ENCODE measurements around the gene DEGS1.
"Not testable (repeated sequence)": the region's sequence is repeated elsewhere in the genome, so short reads cannot be mapped to it uniquely, and the experiment has no call there.

DEGS1 gene

DNA sequence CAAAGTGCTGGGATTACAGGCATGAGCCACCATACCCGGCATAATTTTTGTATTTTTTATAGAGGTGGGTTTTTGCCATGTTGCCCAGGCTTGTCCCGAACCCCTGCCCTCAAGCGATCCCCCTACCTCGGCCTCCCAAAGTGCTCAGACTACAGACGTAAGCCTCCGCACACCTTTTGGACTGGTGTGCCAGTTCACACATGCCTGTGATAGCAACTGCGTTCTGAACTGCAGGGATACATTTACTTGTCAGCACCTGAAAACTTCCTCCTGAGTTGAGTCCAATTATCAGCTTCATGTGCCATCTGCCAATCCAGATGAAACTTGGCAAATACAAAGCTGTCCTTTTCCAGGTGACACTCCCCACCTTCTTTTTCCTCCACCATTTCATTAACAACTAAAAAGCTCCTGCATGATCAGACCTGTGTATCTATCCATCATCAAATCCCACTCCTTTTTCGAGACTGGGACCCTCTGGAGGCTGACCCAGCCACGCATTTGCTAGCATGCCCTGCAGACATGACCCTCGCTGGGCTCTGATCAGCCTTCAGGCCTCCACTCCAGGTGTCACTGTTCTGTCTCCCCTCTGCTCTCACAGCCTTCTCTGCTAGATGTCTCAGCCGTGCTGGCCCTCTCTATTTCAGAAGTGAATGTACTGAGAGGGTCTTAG is 2.1 kb upstream of the DEGS1 start:
- DNase-seq (ENCODE audit: low spot score), result no peak

- DNase-seq (ENCODE audit: low spot score), result no peak
Observed at GRCh38 chr1:224181453-224181810, 1.6 kb upstream of the DEGS1 start.

- DNase-seq (ENCODE audit: low spot score), result peak; percentile 71
Observed at GRCh38 chr1:224182057-224182865, 779 bp upstream of the DEGS1 start.

- DNase-seq (ENCODE audit: low spot score), result peak; percentile 42
Observed at GRCh38 chr1:224183591-224184312, 712 bp downstream of the DEGS1 start.

- no peak for DNase-seq (ENCODE audit: low spot score)
Observed at GRCh38 chr1:224185208-224185607, 2.2 kb downstream of the DEGS1 start.

GRCh38 chr1:224188286-224188685 is 5.2 kb downstream of the DEGS1 start:
- DNase-seq (ENCODE audit: low spot score), result no peak

DNA sequence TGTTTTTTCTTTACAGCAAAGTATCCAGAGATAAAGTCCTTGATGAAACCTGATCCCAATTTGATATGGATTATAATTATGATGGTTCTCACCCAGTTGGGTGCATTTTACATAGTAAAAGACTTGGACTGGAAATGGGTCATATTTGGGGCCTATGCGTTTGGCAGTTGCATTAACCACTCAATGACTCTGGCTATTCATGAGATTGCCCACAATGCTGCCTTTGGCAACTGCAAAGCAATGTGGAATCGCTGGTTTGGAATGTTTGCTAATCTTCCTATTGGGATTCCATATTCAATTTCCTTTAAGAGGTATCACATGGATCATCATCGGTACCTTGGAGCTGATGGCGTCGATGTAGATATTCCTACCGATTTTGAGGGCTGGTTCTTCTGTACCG is 6.5 kb downstream of the DEGS1 start:
- DNase-seq (ENCODE audit: low spot score), result no peak

DNA sequence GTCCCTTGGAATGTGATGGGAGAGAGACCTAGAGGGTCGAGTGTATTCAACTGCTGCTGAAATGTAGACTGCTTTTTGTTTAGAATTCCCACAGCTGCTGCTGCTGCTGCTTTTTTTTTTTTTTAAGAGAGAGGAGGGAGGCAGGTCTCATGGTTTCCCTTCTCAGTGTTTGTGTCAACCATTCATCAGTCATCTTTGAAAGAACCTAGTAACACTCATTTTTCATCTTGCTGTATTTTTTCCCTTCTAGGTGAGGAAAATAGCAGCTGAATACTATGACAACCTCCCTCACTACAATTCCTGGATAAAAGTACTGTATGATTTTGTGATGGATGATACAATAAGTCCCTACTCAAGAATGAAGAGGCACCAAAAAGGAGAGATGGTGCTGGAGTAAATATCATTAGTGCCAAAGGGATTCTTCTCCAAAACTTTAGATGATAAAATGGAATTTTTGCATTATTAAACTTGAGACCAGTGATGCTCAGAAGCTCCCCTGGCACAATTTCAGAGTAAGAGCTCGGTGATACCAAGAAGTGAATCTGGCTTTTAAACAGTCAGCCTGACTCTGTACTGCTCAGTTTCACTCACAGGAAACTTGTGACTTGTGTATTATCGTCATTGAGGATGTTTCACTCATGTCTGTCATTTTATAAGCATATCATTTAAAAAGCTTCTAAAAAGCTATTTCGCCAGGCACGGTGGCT is 9.2 kb downstream of the DEGS1 start:
- DNase-seq (ENCODE audit: low spot score), result no peak

- DNase-seq (ENCODE audit: low spot score), result no peak
Observed at GRCh38 chr1:224193319-224193966, 10.4 kb downstream of the DEGS1 start.

DNA sequence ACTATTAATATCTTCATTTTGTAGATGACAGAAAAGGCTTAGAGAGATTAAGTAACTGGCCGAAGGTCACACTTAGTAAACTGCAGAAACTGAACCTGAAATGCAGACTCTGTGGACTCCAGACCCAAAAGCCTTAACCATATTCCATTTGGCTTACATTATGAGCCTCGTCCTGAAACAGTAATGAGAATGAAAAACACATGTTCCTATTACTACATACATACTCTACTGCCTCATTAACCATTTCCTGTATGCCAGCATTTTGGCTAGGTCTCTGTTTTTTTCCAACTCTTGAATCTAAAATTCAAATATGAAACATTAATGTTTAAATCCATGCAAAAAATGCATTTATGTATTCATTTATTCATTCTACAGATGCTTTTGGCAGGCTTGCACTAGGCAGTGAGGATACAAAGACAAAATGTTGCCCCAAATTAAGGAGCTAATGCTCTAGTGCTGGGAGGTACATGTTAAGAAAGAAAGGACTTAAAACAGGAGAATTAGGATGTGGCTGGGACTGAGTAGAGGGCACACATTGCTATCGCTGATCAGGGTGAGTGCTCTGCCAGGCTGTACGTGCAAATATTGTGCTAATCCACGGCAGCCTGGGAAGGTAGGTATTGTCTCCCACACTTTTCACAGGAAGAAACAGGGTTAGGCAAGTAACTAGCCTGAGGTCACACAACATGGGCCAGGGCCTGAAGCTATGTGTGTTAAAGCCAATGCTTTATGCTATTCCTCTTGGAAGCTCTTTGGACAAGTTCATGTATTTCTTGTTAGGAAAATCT is 14.0 kb downstream of the DEGS1 start:
- no peak for DNase-seq (ENCODE audit: low spot score)

GRCh38 chr1:224198572-224198971 is 15.5 kb downstream of the DEGS1 start:
- no peak for DNase-seq (ENCODE audit: low spot score)

GRCh38 chr1:224199679-224200078 is 16.6 kb downstream of the DEGS1 start:
- no peak for DNase-seq (ENCODE audit: low spot score)

DNA sequence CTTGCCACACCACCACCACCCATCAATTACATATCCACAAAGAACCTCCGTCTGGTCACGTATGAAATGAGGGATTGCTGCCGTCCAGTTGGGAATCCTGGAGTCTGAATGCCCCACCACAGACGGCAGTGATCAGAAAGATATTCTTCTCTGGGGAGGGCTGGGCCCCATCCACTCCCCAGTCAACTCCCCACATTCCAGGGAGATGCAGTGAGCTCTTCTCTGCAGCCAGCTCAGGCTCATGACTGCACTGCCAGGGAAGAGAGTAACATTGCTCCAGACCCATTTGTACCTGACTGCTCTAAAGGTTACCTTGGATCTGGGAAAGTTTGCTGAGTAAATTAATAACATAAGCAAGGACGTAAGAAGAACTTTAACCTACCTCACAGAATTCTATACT is 18.3 kb downstream of the DEGS1 start:
- DNase-seq (ENCODE audit: low spot score), result no peak

- DNase-seq (ENCODE audit: low spot score), result no peak
Observed at GRCh38 chr1:224201853-224202252, 18.8 kb downstream of the DEGS1 start.

GRCh38 chr1:224203243-224204016 is 20.4 kb downstream of the DEGS1 start:
- no peak for DNase-seq (ENCODE audit: low spot score)

DNA sequence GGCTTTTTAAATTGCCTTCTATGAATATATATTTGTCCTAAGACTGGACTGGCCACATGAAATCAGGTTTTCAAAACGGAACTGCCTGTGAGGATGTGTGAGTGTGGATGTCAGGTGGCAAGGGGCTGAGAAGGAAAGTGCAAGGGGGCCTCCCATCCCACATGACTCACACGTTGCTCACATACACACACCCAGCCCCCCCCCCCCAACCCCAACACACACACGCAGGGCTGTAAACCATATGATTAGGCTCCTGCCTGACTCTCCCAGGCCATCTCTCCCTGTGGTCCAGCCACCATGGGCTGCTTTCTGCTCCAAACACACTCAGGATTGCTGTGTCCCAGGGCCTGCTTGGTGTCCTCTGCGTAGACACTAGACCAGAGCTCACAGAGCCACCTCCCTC is 22.4 kb downstream of the DEGS1 start:
- DNase-seq (ENCODE audit: low spot score), result peak; percentile 15

DNA sequence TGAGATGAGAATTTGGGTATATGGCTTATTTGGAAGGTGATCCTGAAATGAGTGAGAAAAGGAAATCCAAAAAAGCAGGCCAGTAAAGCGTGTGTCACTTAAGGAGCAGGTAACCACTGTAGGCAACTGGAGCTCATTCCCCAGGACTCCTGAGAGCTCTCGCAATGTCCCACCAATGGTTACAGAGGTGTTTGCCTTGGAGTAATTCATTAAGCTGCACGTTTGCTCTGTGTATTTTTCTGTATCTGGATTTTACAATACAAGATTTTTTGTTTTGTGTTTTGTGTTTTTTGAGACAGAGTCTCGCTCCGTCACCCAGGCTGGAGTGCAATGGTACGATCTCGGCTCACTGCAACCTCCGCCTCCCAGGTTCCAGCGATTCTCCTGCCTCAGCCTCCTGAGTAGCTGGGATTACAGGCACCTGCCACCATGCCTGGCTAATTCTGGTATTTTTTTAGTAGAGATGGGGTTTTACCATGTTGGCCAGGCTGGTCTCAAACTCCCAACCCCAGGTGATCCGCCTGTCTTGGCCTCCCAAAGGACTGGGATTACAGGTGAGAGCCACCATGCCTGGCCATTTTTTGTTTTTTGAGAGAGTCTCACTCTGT is 23.0 kb downstream of the DEGS1 start:
- DNase-seq (ENCODE audit: low spot score), result not testable (repeated sequence)

GRCh38 chr1:224211206-224211962 is 28.3 kb downstream of the DEGS1 start:
- DNase-seq (ENCODE audit: low spot score), result no peak

DNA sequence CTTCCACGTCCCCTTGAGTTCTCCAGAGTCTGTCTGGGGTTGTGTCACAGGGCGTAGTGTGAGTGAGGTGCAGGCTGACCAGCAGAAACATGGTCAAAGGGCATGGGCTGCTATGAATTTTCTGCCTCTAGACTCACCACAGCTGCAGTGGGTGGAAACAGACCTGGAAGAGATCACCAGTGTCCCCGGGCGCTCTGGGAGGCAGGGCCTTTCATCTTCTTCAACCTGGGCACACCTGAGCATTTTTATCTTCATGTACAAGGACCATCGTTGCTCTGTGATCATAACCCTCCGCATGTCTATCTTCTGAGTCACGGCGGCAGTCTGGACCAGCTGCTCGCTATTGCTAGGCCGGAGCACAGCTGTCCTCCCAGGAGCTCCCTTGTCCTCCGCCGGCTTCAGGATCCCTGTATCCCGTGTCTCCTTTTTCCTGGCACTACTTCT is 29.6 kb downstream of the DEGS1 start:
- no peak for DNase-seq (ENCODE audit: low spot score)
